SK-N-SH (cell line): ENCODE data around the gene TSPAN11. TPM values are rescaled to one million over a fixed set of nuclear protein-coding genes. Genes with fewer than 3 reads are reported as not detected.
A peak's percentile ranks its signal among the peaks of the same experiment; 100 is the strongest.

Experiments
- CTCF ChIA-PET: fragments of 300-600, 350-600 bp; formaldehyde crosslinking; extraction: SDS; loops from one replicate; lab custom pipeline; 2021; lab: Yijun Ruan, JAX
- POLR2A ChIA-PET: fragments of 350-600 bp; sonication (Branson Sonifier 250); formaldehyde crosslinking; extraction: SDS; loops from one replicate; lab custom pipeline; 2020; ENCODE audit warnings: antibody characterized with exemption, inconsistent platforms; lab: Yijun Ruan, JAX
- DNase-seq: peaks from one replicate; pipeline ENCODE4 v3.0.0; 2012
- H2AFZ ChIP-seq: fragments of 200-600 bp; sonication (generic); 2 replicates; pipeline ENCODE4 v1.8.1; 2016; ENCODE audit warnings: antibody characterized with exemption, mild to moderate bottlenecking, low read depth
- H3F3A ChIP-seq: fragments of 200-600 bp; sonication (generic); replicated peaks from 2 replicates; pipeline ENCODE3; 2016; ENCODE audit warnings: antibody characterized with exemption, mild to moderate bottlenecking; ENCODE audit not compliant: insufficient read depth
- H3K27ac ChIP-seq, 2 experiments: fragments of 200-500 bp in 1 of 2; fragments of 200-600 bp in 1 of 2; sonication (Bioruptor generic) in 1 of 2; sonication (generic), shearing (Covaris generic) in 1 of 2; 2 replicates each; pipeline versions ENCODE4 v1.5.1 to v1.6.1; 2014 to 2016; ENCODE audit warnings: low read depth in 2 of 2, inconsistent platforms in 1 of 2, low read length in 1 of 2, mild to moderate bottlenecking in 1 of 2, mixed read lengths in 1 of 2
- H3K27me3 ChIP-seq: fragments of 200-600 bp; sonication (generic), shearing (Covaris generic); 2 replicates; pipeline ENCODE4 v1.6.1; 2016; ENCODE audit warnings: mixed run types; ENCODE audit not compliant: insufficient read depth
- H3K36me3 ChIP-seq, 2 experiments: fragments of 200-500 bp in 1 of 2; fragments of 200-600 bp in 1 of 2; sonication (Bioruptor generic) in 1 of 2; sonication (generic) in 1 of 2; replicated peaks in 1 of 2; 2 replicates each; pipeline versions ENCODE3 to v1.5.1; 2014 to 2016; ENCODE audit warnings: low read length in 1 of 2, mild to moderate bottlenecking in 1 of 2; ENCODE audit not compliant: insufficient read depth in 2 of 2, control insufficient read depth in 1 of 2
- H3K4me1 ChIP-seq, 2 experiments: fragments of 200-500 bp in 1 of 2; fragments of 200-600 bp in 1 of 2; sonication (Bioruptor generic) in 1 of 2; sonication (generic), shearing (Covaris generic) in 1 of 2; 2 replicates each; pipeline versions ENCODE4 v1.5.1 to v1.6.1; 2014 to 2016; ENCODE audit warnings: low read depth in 1 of 2, low read length in 1 of 2, mixed run types in 1 of 2; ENCODE audit not compliant: insufficient read depth in 2 of 2, control insufficient read depth in 1 of 2
- H3K4me2 ChIP-seq: fragments of 200-600 bp; sonication (generic), shearing (Covaris generic); 2 replicates; pipeline ENCODE4 v1.6.1; 2017; ENCODE audit warnings: mixed run types
- H3K4me3 ChIP-seq, 2 experiments: fragments of 200-500 bp in 1 of 2; fragments of 200-600 bp in 1 of 2; sonication (Bioruptor generic) in 1 of 2; sonication (generic), shearing (Covaris generic) in 1 of 2; 2 replicates each; pipeline versions ENCODE4 v1.5.1 to v1.8.1; 2014 to 2016; ENCODE audit warnings: low read depth in 2 of 2, inconsistent platforms in 1 of 2, low read length in 1 of 2, mild to moderate bottlenecking in 1 of 2, mixed read lengths in 1 of 2, moderate library complexity in 1 of 2
- H3K79me2 ChIP-seq: fragments of 200-600 bp; sonication (generic); 2 replicates; pipeline ENCODE4 v1.8.1; 2017; ENCODE audit warnings: mild to moderate bottlenecking; ENCODE audit not compliant: insufficient read depth
- H3K9ac ChIP-seq: fragments of 200-600 bp; sonication (generic); 2 replicates; pipeline ENCODE4 v1.6.1; 2017; ENCODE audit warnings: mixed run types
- H3K9me2 ChIP-seq: fragments of 200-600 bp; sonication (generic); 2 replicates; pipeline ENCODE4 v1.6.1; 2017; ENCODE audit warnings: mixed run types
- H3K9me3 ChIP-seq: fragments of 200-600 bp; sonication (generic); 2 replicates; pipeline ENCODE4 v1.6.1; 2017; ENCODE audit warnings: mixed run types, mild to moderate bottlenecking, moderate library complexity
- H4K20me1 ChIP-seq: fragments of 200-600 bp; sonication (generic); 2 replicates; pipeline ENCODE4 v1.6.1; 2017; ENCODE audit warnings: mild to moderate bottlenecking, mixed run types; ENCODE audit not compliant: insufficient read depth
- CHD2 ChIP-seq: fragments of 150-350 bp; IDR thresholded peaks from 2 replicates; pipeline ENCODE4 v1.6.1; 2018; ENCODE audit warnings: low read length; ENCODE audit not compliant: partially characterized antibody
- EP300 ChIP-seq, 2 experiments: IDR thresholded peaks; 2 replicates each; pipeline versions ENCODE4 v1.4.0 to v1.6.1; 2012; ENCODE audit warnings: borderline replicate concordance in 1 of 2, low read depth in 1 of 2, low read length in 1 of 2
- FOXJ3 ChIP-seq: sonication (generic); formaldehyde crosslinking; IDR thresholded peaks from 2 replicates; pipeline ENCODE4 v1.5.1; 2020; ENCODE audit warnings: mild to moderate bottlenecking, missing genetic modification reagents
- FOXM1 ChIP-seq: IDR thresholded peaks from 2 replicates; pipeline ENCODE4 v1.4.0; 2012; ENCODE audit warnings: low read depth, mild to moderate bottlenecking
- GABPA ChIP-seq: IDR thresholded peaks from 2 replicates; pipeline ENCODE4 v1.4.0; 2012; ENCODE audit warnings: low read depth, mild to moderate bottlenecking
- MEF2A ChIP-seq: IDR thresholded peaks from 2 replicates; pipeline ENCODE4 v1.4.0; 2012; ENCODE audit warnings: low read depth, borderline replicate concordance
- NRF1 ChIP-seq: IDR thresholded peaks from 2 replicates; pipeline ENCODE4 v1.6.1; 2012; ENCODE audit warnings: low read depth, mild to moderate bottlenecking, low read length
- RAD21 ChIP-seq: IDR thresholded peaks from 2 replicates; pipeline ENCODE4 v1.6.1; 2012; ENCODE audit warnings: mild to moderate bottlenecking, low read length
- RFX5 ChIP-seq: IDR thresholded peaks from 2 replicates; pipeline ENCODE4 v1.6.1; 2012; ENCODE audit warnings: mild to moderate bottlenecking, improper control_type of control experiment, low read length
- RXRA ChIP-seq: IDR thresholded peaks from 2 replicates; pipeline ENCODE4 v1.4.0; 2012; ENCODE audit warnings: low read depth, mild to moderate bottlenecking, borderline replicate concordance
- SIN3A ChIP-seq: IDR thresholded peaks from 2 replicates; pipeline ENCODE4 v1.6.1; 2012; ENCODE audit warnings: low read depth, mild to moderate bottlenecking, low read length, moderate library complexity, borderline replicate concordance
- SMC3 ChIP-seq: IDR thresholded peaks from 2 replicates; pipeline ENCODE4 v1.6.1; 2012; ENCODE audit warnings: low read depth, low read length, improper control_type of control experiment
- TCF12 ChIP-seq: IDR thresholded peaks from 2 replicates; pipeline ENCODE4 v1.4.0; 2012
- WGBS: methylation state at CpG from one replicate; pipeline ENCODE4 v1.1.6; 2017; ENCODE audit warnings: low lambda C conversion rate; 5-methylcytosine and 5-hydroxymethylcytosine counted together
- polyA plus RNA-seq, 3 experiments: library from polyadenylated mRNA; depleted of rRNA; stranded (reverse); fragments of >200 nt; gene quantifications; 2 replicates each; pipeline ENCODE4 v1.2.3, GENCODE V29; 2012
- TF ChIP-seq, protein P1 (sequence below): IDR thresholded peaks from 2 replicates; pipeline ENCODE4 v1.4.0; 2012; ENCODE audit warnings: low read depth, borderline replicate concordance
- TF ChIP-seq, protein P2 (sequence below): fragments of 200-600 bp; sonication (generic); IDR thresholded peaks from 2 replicates; pipeline ENCODE4 v1.6.1; 2017; ENCODE audit warnings: antibody characterized with exemption, mild to moderate bottlenecking, moderate library complexity

TSPAN11 gene
- polyA plus RNA-seq, 1 of the 3 experiments (the other 2 are of a cell fraction), result 6.4 TPM

DNA sequence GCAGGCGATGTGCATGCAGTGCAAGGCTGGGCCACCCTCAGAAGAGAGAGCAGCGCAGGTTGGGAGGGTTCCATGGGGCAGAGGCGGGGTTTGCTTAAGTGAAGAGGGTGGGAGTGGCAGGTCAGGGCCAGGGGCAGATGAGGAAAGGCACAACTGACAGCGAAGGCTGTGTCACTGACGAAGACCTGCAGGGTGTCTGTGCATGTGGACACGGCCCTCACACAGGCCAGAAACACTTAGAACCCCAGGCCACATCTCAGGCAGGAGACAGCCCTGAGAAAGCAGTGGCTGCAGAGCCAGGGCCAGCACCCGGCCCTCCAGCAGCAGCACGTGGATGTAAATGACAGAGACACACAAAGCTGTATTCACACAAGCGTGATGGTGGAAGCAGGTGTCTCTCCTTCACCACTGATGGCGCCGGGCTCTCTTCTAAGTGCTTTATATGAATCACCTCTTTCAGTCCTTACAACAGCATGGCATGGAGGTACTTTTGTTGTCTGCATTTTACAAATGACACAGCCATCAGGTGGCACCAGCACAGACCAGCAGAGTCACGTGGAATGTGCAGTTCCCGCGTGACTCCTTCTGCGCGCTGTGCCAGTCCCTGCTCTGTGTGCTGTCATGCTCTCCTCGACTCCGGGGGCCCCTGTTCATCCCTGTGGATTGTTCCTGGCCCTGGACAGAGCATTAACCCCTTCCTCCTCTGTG is 54.6 kb downstream of the TSPAN11 start (continued):
- TF ChIP-seq, protein P1, sequence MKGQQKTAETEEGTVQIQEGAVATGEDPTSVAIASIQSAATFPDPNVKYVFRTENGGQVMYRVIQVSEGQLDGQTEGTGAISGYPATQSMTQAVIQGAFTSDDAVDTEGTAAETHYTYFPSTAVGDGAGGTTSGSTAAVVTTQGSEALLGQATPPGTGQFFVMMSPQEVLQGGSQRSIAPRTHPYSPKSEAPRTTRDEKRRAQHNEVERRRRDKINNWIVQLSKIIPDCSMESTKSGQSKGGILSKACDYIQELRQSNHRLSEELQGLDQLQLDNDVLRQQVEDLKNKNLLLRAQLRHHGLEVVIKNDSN, result no peak
- TF ChIP-seq SIN3A (no peak), EP300 (IDR thresholded peaks at IDR 0.05; ENCODE audit: borderline replicate concordance in 1 of 2, low read depth in 1 of 2, low read length in 1 of 2) (no peak), SMC3 (no peak)
- TF ChIP-seq, all 33 proteins: peak for 0

DNA sequence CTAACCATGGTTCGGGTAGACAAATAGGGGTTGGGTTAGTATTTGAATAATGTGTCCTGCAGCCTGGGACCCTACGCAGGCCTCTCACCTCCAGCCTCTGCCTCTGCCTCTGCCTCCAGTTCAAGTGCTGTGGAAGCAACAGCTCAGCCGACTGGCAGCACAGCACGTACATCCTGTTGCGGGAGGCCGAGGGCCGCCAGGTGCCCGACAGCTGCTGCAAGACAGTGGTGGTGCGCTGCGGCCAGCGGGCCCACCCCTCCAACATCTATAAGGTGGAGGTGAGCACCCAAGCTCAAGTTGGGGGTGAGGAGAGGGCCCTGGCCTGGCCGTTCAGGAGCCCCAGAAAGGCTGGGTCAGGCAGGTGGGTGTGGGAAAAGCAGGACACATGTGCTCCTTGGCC is 55.9 kb downstream of the TSPAN11 start:
- WGBS, result 86% methylated on average over 5 of the region's 12 CpGs
- ChIA-PET CTCF (interaction anchor here (1.5 to 24.1 kb wide), 3 partner anchors 11 to 134 kb away, joined by 3 to 442 read pairs (median 26); no protein-coding TSS in a partner anchor), POLR2A (interaction anchor here (1.0 kb wide), 1 partner anchor 56 kb away, joined by 3 read pairs; the partner anchor contains the start of gene TSPAN11)
- TF ChIP-seq TCF12, result no peak
- TF ChIP-seq EP300 (IDR thresholded peaks at IDR 0.05; ENCODE audit: borderline replicate concordance in 1 of 2, low read depth in 1 of 2, low read length in 1 of 2), result no peak
- TF ChIP-seq RFX5, result no peak
- no peak for TF ChIP-seq MEF2A
- no peak for TF ChIP-seq RXRA
- no peak for TF ChIP-seq GABPA
- no peaks in the 10 kb centered on the region for H4K20me1 ChIP-seq
- no peaks in the 10 kb centered on the region for H3K9me2 ChIP-seq
- H3K4me1 ChIP-seq, result peaks cover 0 to 36% of the 10 kb centered on the region in 2 experiments; a peak in 1 of 4 replicates
- H3K4me3 ChIP-seq, result no peak overlapping the region
- no peak overlapping the region for H3K4me2 ChIP-seq
- H3K36me3 ChIP-seq, result no peaks in the 10 kb centered on the region
- H3K9ac ChIP-seq, result no peak overlapping the region
- no peak for DNase-seq
- no peak overlapping the region for H3K27ac ChIP-seq
- no peaks in the 10 kb centered on the region for H3F3A ChIP-seq
- no peaks in the 10 kb centered on the region for H3K9me3 ChIP-seq
- no peaks in the 10 kb centered on the region for H3K27me3 ChIP-seq
- H2AFZ ChIP-seq, result no peak overlapping the region
- H3K79me2 ChIP-seq, result no peaks in the 10 kb centered on the region

DNA sequence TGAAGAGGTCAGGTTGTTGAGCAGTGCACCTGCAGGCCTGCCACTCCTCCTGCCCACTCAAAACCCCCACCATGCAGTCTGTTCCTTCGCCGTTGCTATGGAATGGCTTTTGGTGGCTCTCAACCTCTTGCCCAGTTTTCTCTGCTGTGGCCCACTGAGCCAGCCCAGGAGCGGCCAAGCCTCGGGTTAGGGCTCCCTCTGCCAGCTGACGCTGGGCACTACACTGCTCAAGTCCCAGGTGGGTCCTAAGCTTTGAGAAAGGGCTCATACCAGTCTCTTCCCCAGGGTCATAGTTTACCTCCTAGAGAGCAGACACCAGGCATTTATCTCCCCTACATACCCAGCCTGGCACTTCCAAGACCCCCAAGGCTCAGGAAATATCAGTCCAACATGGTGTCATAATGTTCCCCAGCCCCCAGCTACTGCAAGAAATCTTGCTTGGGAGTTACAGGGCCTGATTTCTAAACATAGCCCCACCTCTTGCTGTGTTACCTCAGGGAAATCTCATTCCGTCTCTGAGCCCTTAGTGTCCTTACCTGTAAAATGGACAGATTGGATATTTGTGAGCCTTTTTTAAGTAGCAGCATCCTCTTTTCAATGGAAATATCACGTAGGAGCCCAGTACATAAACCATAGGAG is 59.4 kb downstream of the TSPAN11 start:
- DNase-seq, result peak; percentile 88
- no peaks in the 10 kb centered on the region for H3K27me3 ChIP-seq
- ChIA-PET CTCF (interaction anchor here (0.5 to 24.1 kb wide), 49 partner anchors 9 to 1467 kb away, joined by 3 to 442 read pairs (median 4); partner anchors contain the start of gene TSPAN11), POLR2A (interaction anchor here (1.3 kb wide), 1 partner anchor 104 kb away, joined by 3 read pairs; no protein-coding TSS in a partner anchor)
- peaks cover 0 to 14% of the 10 kb centered on the region in 2 experiments; a peak in 1 of 4 replicates for H3K4me1 ChIP-seq
- WGBS, result 36% methylated on average over 7 of the region's 7 CpGs
- no peaks in the 10 kb centered on the region for H3K79me2 ChIP-seq
- H4K20me1 ChIP-seq, result no peaks in the 10 kb centered on the region
- H3K9me3 ChIP-seq, result no peaks in the 10 kb centered on the region
- no peak overlapping the region for H3K9ac ChIP-seq
- no peak overlapping the region for H3K27ac ChIP-seq
- TF ChIP-seq NRF1 (0 out of 2 replicates have a peak, but pooled peaks have one; percentile 22), FOXM1 (no peak), CHD2 (no peak), SMC3 (peak; percentile 99), FOXJ3 (CRISPR knock-in tag) (no peak), RAD21 (peak; percentile 92)
- TF ChIP-seq, protein P1, result no peak
- TF ChIP-seq, protein P2, sequence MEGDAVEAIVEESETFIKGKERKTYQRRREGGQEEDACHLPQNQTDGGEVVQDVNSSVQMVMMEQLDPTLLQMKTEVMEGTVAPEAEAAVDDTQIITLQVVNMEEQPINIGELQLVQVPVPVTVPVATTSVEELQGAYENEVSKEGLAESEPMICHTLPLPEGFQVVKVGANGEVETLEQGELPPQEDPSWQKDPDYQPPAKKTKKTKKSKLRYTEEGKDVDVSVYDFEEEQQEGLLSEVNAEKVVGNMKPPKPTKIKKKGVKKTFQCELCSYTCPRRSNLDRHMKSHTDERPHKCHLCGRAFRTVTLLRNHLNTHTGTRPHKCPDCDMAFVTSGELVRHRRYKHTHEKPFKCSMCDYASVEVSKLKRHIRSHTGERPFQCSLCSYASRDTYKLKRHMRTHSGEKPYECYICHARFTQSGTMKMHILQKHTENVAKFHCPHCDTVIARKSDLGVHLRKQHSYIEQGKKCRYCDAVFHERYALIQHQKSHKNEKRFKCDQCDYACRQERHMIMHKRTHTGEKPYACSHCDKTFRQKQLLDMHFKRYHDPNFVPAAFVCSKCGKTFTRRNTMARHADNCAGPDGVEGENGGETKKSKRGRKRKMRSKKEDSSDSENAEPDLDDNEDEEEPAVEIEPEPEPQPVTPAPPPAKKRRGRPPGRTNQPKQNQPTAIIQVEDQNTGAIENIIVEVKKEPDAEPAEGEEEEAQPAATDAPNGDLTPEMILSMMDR, result peak; percentile 80
- H3K4me2 ChIP-seq, result no peak overlapping the region
- no peak overlapping the region for H2AFZ ChIP-seq
- no peak overlapping the region for H3K4me3 ChIP-seq
- no peaks in the 10 kb centered on the region for H3K36me3 ChIP-seq
- no peaks in the 10 kb centered on the region for H3F3A ChIP-seq
- no peaks in the 10 kb centered on the region for H3K9me2 ChIP-seq
